ENCODE results near the gene GSTA4.

DNA sequence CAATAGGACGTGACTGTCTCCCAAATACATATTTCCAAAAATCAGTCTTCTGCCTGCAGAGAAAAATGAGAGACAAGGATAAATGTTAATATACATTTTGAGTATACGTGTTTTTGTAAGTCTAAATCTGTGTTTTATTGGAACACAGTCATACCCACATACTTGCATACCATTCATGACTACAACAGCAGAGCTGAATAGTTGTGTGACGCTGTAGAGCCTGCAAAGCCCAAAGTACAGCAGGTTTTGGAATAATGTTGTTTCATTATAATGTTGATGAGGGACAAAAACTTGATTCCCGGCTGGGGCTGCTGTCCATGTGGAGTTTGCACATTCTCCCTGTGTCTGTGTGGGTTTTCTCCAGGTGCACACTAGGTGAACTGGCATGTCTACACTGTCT is 46.3 kb upstream of the GSTA4 start:
- TF ChIP-seq, protein P1, sequence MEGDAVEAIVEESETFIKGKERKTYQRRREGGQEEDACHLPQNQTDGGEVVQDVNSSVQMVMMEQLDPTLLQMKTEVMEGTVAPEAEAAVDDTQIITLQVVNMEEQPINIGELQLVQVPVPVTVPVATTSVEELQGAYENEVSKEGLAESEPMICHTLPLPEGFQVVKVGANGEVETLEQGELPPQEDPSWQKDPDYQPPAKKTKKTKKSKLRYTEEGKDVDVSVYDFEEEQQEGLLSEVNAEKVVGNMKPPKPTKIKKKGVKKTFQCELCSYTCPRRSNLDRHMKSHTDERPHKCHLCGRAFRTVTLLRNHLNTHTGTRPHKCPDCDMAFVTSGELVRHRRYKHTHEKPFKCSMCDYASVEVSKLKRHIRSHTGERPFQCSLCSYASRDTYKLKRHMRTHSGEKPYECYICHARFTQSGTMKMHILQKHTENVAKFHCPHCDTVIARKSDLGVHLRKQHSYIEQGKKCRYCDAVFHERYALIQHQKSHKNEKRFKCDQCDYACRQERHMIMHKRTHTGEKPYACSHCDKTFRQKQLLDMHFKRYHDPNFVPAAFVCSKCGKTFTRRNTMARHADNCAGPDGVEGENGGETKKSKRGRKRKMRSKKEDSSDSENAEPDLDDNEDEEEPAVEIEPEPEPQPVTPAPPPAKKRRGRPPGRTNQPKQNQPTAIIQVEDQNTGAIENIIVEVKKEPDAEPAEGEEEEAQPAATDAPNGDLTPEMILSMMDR (conservative IDR thresholded peaks at IDR 0.05; ENCODE audit: low read length): no peak
- no peak for TF ChIP-seq EZH2phosphoT487 (IDR thresholded peaks at IDR 0.05; ENCODE audit: borderline replicate concordance)

All from Loucy (cell line).